Ovary (tissue), 9 donors: ENCODE measurements around the gene TNFAIP8L3. TPM values are rescaled to one million over a fixed set of nuclear protein-coding genes. Genes with fewer than 3 reads are reported as not detected.
A peak's percentile ranks its signal among the peaks of the same experiment; 100 is the strongest.
"Not testable (repeated sequence)": the region's sequence is repeated elsewhere in the genome, so short reads cannot be mapped to it uniquely, and the experiment has no call there.

Experiments
- DNase-seq, 5 donors: peaks; one replicate each; pipeline ENCODE4 v3.0.0-alpha.2; 2019 to 2020
- H3K27ac ChIP-seq, 2 donors: fragments of 200-600 bp; one replicate each; pipeline versions ENCODE4 v1.5.1 to v1.8.0; 2019 to 2022
- H3K27me3 ChIP-seq: fragments of 200-600 bp; one replicate; pipeline ENCODE4 v1.8.0; 2022
- H3K36me3 ChIP-seq: fragments of 200-600 bp; sonication (generic); one replicate; pipeline ENCODE4 v1.5.1; 2019
- H3K4me1 ChIP-seq: one replicate; pipeline ENCODE4 v1.8.1; 2013; ENCODE audit warnings: mild to moderate bottlenecking, moderate library complexity; ENCODE audit not compliant: insufficient read depth
- H3K4me3 ChIP-seq: fragments of 200-600 bp; sonication (generic); one replicate; pipeline ENCODE4 v1.5.1; 2017
- H3K9me3 ChIP-seq, 2 donors: fragments of 200-600 bp in 1 of 2; sonication (generic) in 1 of 2; one replicate each; pipeline versions ENCODE4 v1.5.1 to v1.8.1; 2013 to 2019; ENCODE audit warnings: mild to moderate bottlenecking in 1 of 2, moderate library complexity in 1 of 2
- EP300 ChIP-seq: sonication (generic); formaldehyde crosslinking; IDR thresholded peaks from one replicate; pipeline ENCODE4 v1.6.1; 2017; ENCODE audit warnings: antibody characterized with exemption
- POLR2A ChIP-seq: fragments of 450-650 bp; IDR thresholded peaks from one replicate; pipeline ENCODE4 v1.6.1; 2017; ENCODE audit warnings: antibody characterized with exemption, mild to moderate bottlenecking, moderate library complexity
- WGBS, 3 donors: extraction: QIAGEN DNeasy Blood & Tissue Kit in 1 of 3; methylation state at CpG; one replicate each; pipeline versions ENCODE4 v1.1.5 to v1.1.7; 2013 to 2017; 5-methylcytosine and 5-hydroxymethylcytosine counted together
- intact Hi-C, 4 donors: fragments of 100-400 bp; cut with DNase I; formaldehyde crosslinking; loops; one replicate each; pipeline versions ENCODE4 v1.11.0 to v1.15.1; 2022 to 2023
- polyA plus RNA-seq, 2 donors: library from polyadenylated mRNA; stranded (reverse); fragments of 200-250 nt in 1 of 2; fragments of 350-450 nt in 1 of 2; fragmentation: Illumina TruSeq in 1 of 2; extraction: RNeasy Lipid Tissue Mini Kit (QIAGEN cat#74804) in 1 of 2; gene quantifications; one replicate each; pipeline ENCODE4 v1.2.3, GENCODE V29; 2013 to 2014
- total RNA-seq, 7 donors: library from RNA; depleted of rRNA in 2 of 7; stranded (reverse); fragments of >200 nt in 2 of 7; fragmentation: NEBNext Ultra II Directional in 3 of 7; extraction: Animal tissue kit (Norgen Biotek cat#: 25700) in 3 of 7; gene quantifications; one replicate each; pipeline versions ENCODE4 v1.1.0 to v1.2.4, GENCODE V29; 2016 to 2023
- TF ChIP-seq, protein P1 (sequence below), 3 donors: fragments of 450-650 bp in 2 of 3; fragments of 200-600 bp in 1 of 3; IDR thresholded peaks; one replicate each; pipeline versions ENCODE4 v1.5.1 to v1.8.0; 2016 to 2022; ENCODE audit warnings: antibody characterized with exemption in 3 of 3, mild to moderate bottlenecking in 1 of 3
- donor health status: DM: no; HTN: no; CAD: no; lungs with moderate emphysema.
- donor health status: DM: no; HTN: no; CAD: no.
- donor health status: Bipolar disorder and iron deficiency.
- donor health status: DM: yes; HTN: yes; CAD: no.
- donor health status: DM: no; HTN: no; CAD: no.
- donor health status: DM: yes; HTN: yes; CAD: no.

Gene TNFAIP8L3
- total and polyA plus RNA-seq, 9 donors: 10.2 to 76.5 (median 24.1) TPM

DNA sequence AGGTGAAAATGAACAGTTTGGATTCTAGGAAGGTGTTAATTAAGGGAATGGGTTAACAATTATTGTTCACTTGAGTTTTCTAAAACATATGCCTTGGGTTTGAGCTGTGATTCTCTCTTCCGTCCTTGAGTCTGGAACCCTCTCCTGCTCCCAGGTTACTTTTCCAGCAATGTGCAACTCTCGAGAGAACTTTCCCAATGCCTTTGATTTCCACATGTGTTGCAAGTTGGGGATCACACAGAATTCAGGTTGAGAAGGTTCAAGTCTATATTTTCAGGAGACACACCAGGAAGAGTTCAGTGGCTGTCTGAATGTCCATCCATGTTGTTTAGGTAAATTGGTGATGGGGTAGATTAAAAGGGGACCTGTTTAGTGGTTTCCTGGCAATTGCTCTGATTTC, 48.7 kb downstream of the TNFAIP8L3 start:
- intact Hi-C loops: no loop called here
- TF ChIP-seq POLR2A (no peak), EP300 (no peak)
- TF ChIP-seq, protein P1, sequence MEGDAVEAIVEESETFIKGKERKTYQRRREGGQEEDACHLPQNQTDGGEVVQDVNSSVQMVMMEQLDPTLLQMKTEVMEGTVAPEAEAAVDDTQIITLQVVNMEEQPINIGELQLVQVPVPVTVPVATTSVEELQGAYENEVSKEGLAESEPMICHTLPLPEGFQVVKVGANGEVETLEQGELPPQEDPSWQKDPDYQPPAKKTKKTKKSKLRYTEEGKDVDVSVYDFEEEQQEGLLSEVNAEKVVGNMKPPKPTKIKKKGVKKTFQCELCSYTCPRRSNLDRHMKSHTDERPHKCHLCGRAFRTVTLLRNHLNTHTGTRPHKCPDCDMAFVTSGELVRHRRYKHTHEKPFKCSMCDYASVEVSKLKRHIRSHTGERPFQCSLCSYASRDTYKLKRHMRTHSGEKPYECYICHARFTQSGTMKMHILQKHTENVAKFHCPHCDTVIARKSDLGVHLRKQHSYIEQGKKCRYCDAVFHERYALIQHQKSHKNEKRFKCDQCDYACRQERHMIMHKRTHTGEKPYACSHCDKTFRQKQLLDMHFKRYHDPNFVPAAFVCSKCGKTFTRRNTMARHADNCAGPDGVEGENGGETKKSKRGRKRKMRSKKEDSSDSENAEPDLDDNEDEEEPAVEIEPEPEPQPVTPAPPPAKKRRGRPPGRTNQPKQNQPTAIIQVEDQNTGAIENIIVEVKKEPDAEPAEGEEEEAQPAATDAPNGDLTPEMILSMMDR (IDR thresholded peaks at IDR 0.05): no peak

DNA sequence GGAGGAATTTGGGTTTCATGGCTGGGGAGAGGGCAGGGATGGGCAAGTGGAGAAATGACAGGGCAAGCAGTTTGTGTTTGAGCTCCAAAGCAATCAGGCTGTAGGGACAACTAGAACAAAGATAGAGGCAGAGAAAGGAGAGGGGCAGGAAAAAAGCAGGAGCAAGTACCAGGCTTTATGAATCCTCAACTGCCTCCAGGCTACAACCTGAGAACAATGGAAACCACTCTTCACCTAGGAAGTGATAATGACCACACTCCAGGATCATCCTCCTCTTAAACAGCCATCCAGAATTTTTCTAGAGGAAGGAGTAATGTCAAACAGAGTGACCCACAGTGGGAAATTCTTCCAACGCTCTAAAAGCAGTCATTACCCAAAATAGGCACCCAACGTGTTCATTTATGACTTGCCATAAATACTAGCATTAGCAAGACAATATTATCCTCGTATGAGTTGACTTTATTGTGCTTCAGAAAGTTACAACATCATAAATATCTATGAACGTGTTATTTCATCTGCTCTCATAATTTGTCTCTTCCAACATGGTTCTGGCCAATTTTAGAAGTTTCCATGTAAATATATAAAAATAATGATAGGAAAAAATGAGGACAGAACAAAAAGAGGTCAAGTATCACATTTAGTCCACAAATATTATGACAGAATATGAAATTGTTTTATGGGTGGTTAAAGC, 50.5 kb downstream of the TNFAIP8L3 start:
- intact Hi-C loops: no loop called here
- Histone ChIP-seq H3K27ac (peak overlapping the region in 1 of 2 donors; percentile 21), H3K4me1 (peaks cover 17% of the 10 kb centered on the region), H3K36me3 (no peaks in the 10 kb centered on the region), H3K4me3 (no peak overlapping the region), H3K9me3 (no peaks in the 10 kb centered on the region), H3K27me3 (no peaks in the 10 kb centered on the region)
- 6 to 9% (median 9%) methylated on average over 4 of the region's 4 CpGs for WGBS, 3 donors
- DNase-seq: no peak
- TF ChIP-seq, protein P1 (IDR thresholded peaks at IDR 0.05): no peak
- TF ChIP-seq EP300 (no peak), POLR2A (no peak)

More for the DNA sequence above, 48.7 kb downstream of the TNFAIP8L3 start:
- Histone ChIP-seq H3K4me3 (no peak overlapping the region), H3K9me3 (no peaks in the 10 kb centered on the region), H3K27ac (no peak overlapping the region), H3K4me1 (peaks cover 17% of the 10 kb centered on the region), H3K36me3 (no peaks in the 10 kb centered on the region), H3K27me3 (no peaks in the 10 kb centered on the region)
- 85 to 97% (median 94%) methylated on average over 2 of the region's 2 CpGs for WGBS, 3 donors
- DNase-seq: no peak

DNA sequence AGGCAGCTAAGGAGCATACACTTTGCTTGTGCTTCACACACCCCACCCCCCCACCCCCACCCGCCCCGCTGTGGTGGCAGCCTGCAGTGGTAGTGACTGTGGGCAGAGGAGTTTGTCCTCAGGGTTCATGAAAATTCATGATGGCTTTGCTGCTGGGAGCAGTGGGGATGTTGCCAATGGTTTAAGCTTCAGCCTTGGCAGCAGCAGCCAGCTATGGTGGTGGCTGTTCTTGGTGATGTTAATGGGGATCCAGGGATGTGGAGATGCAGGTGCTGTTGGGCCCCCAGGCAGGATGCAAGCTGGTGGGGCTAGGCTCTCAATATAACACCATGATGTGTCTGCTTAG, 55.8 kb downstream of the TNFAIP8L3 start:
- Histone ChIP-seq H3K36me3 (no peaks in the 10 kb centered on the region), H3K4me1 (peaks cover 2% of the 10 kb centered on the region), H3K4me3 (no peak overlapping the region), H3K27me3 (no peaks in the 10 kb centered on the region), H3K9me3 (no peaks in the 10 kb centered on the region), H3K27ac (no peak overlapping the region)
- WGBS, 3 donors: 83 to 84% (median 83%) methylated on average over 2 of the region's 2 CpGs
- TF ChIP-seq EP300 (no peak), POLR2A (no peak)
- TF ChIP-seq, protein P1 (IDR thresholded peaks at IDR 0.05): no peak
- no peak for DNase-seq
- intact Hi-C loops: no loop called here

DNA sequence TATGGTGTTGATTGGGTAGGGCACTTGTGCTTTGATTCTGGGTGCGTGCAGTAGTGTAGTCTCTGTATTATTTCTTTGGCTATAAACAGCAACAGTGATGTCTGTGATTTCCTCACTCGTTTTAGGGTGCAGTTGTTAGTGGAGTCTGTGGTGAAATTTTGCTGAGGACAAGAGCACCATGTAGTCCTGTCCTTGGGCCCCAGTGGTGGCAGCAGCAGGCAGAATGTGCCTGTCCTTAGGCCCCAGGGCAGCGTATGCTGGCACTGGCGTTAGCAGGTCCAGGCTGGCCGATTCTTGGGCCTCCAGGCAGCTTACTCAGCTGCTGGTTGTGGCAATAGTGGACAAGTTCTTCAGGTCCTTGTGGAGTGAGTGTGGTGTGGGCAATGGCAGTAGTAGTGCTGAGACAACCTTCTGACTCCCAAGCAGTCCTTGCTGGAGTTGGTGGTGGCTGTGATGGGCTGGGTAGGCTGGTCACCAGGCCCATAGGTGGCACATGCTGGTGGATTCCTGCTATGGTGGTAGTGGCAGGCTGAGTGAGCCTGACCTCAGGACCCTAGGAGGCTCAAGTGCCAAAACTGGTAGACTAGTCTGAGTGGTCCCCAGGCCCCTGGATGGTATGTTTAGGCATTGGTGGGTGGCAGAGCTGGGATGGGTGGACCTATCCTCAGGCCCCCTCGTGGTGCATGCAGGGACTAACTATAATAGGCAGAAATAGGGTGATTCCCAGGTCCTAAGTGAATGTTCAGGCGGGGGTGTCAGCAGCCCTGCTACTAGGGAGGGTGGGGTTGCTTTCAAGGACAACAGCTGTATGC, 56.3 kb downstream of the TNFAIP8L3 start:
- intact Hi-C loops: no loop called here
- Histone ChIP-seq H3K4me1 (no peaks in the 10 kb centered on the region), H3K36me3 (no peaks in the 10 kb centered on the region), H3K27me3 (no peaks in the 10 kb centered on the region), H3K9me3 (no peaks in the 10 kb centered on the region), H3K27ac (no peak overlapping the region), H3K4me3 (no peak overlapping the region)
- WGBS, 3 donors: 82 to 93% (median 83%) methylated on average over 7 of the region's 7 CpGs
- TF ChIP-seq EP300 (no peak), POLR2A (no peak)
- TF ChIP-seq, protein P1 (IDR thresholded peaks at IDR 0.05): no peak
- no peak for DNase-seq

DNA sequence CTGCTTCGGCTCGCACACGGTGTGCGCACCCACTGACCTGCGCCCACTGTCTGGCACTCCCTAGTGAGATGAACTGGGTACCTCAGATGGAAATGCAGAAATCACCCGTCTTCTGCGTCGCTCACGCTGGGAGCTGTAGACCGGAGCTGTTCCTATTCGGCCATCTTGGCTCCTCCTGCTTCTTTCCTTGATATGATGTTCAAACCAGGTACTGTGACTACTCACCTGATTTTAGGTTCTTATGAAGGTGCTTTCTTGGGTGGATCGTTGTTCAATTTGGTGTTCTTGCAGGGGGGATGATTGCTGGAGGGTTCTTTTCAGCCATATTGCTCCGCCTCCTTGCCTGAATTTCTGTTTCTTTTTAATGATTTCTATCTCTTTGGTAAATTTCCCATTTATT, 57.2 kb downstream of the TNFAIP8L3 start:
- H3K4me3 ChIP-seq, H3K27me3 ChIP-seq, DNase-seq, H3K4me1 ChIP-seq, intact Hi-C loops, H3K9me3 ChIP-seq, H3K36me3 ChIP-seq, H3K27ac ChIP-seq: not testable (repeated sequence)
- WGBS, 3 donors: 94 to 97% (median 97%) methylated on average over 13 of the region's 13 CpGs
